ENCODE results near the gene CDC42BPA.

DNA sequence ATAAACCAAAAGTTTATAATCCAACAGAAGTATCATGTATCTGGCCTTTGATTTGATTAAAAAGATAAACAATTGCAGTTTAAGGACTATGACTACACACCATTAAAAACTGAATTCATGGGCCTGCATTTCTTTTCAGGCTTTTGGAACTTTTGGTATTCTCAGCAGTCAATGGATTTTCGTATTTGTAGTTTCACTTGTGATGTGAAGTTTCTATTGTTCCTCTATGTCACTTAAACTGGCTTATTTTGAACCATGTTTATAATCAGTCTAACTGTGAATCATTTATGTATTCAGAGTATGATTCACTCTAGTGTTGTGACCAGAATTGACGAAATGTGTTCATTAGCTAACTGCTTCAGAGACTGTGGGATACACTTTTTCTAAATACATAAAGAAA lies 245.3 kb downstream of the CDC42BPA start:
- TF ChIP-seq, protein P1, sequence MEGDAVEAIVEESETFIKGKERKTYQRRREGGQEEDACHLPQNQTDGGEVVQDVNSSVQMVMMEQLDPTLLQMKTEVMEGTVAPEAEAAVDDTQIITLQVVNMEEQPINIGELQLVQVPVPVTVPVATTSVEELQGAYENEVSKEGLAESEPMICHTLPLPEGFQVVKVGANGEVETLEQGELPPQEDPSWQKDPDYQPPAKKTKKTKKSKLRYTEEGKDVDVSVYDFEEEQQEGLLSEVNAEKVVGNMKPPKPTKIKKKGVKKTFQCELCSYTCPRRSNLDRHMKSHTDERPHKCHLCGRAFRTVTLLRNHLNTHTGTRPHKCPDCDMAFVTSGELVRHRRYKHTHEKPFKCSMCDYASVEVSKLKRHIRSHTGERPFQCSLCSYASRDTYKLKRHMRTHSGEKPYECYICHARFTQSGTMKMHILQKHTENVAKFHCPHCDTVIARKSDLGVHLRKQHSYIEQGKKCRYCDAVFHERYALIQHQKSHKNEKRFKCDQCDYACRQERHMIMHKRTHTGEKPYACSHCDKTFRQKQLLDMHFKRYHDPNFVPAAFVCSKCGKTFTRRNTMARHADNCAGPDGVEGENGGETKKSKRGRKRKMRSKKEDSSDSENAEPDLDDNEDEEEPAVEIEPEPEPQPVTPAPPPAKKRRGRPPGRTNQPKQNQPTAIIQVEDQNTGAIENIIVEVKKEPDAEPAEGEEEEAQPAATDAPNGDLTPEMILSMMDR (IDR thresholded peaks at IDR 0.05; ENCODE audit: borderline replicate concordance, extremely low read depth, low read length, poor library complexity, severe bottlenecking), result no peak
- no peak for TF ChIP-seq EZH2 (IDR thresholded peaks at IDR 0.05; ENCODE audit: borderline replicate concordance, low read depth, low read length, severe bottlenecking)
